Stimulated activated CD8-positive, alpha-beta memory T cell treated with anti-CD3 and anti-CD28 coated beads, Interleukin-7, amount 100 ng/mL, for 24 hours (primary cell): ENCODE results near the gene AKAP10.
A peak's percentile ranks its signal among the peaks of the same experiment; 100 is the strongest.
"Not testable (repeated sequence)": the region's sequence is repeated elsewhere in the genome, so short reads cannot be mapped to it uniquely, and the experiment has no call there.

ENCODE experiments used
- DNase-seq: peaks from one replicate; pipeline ENCODE4 v3.0.0-alpha.2; 2020; ENCODE audit warnings: low read depth

Gene AKAP10, protein sequence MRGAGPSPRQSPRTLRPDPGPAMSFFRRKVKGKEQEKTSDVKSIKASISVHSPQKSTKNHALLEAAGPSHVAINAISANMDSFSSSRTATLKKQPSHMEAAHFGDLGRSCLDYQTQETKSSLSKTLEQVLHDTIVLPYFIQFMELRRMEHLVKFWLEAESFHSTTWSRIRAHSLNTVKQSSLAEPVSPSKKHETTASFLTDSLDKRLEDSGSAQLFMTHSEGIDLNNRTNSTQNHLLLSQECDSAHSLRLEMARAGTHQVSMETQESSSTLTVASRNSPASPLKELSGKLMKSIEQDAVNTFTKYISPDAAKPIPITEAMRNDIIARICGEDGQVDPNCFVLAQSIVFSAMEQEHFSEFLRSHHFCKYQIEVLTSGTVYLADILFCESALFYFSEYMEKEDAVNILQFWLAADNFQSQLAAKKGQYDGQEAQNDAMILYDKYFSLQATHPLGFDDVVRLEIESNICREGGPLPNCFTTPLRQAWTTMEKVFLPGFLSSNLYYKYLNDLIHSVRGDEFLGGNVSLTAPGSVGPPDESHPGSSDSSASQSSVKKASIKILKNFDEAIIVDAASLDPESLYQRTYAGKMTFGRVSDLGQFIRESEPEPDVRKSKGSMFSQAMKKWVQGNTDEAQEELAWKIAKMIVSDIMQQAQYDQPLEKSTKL

DNA sequence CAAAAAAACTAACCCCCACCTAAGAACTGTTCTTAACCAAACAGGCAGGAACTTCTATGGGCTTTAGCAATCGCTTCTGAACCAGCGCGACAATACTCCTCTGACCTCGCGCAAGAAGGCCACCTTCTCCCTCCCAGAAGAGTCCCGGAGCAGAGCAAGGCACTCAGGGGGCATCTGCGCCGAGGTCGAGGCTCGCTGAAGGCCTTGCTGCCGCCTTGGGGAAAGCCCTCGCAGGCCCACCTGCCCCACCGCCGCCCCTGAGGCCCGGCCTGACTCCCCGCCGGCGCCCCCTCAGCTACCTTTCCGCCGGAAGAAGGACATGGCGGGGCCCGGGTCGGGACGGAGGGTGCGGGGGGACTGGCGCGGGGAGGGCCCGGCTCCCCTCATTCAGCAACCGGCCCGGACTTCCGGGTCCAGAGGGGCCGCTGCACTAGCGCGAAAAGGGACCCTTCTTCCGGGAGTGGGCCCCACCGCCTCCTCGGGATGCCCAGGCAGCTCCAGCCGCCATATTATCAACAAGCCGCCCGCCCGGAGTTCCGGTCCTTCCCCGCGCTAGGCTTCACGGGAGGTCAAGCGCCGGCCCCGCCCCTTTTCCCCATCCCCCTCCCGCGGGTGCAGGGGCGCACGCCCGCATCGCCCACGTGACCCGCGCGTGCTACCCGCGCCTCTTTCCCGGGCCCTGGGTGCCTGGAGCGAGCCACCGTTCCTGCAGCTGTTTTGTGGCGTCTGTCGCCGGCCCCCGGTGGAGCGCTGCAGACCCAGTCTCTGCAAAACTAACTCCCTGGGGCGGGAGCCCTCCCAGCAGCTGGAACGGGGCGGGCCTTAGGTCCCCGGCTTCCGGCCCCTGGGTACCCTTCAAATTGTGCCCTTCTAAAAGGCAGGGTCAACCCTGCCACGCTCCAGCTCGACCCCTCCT, at the start of gene AKAP10:
Gene AKAP10 (minus strand): TSS at position 536 of the 916 bp plus-strand sequence. CDS start 149 bp downstream, at position 387.
- DNase-seq = peak; percentile 95

DNA sequence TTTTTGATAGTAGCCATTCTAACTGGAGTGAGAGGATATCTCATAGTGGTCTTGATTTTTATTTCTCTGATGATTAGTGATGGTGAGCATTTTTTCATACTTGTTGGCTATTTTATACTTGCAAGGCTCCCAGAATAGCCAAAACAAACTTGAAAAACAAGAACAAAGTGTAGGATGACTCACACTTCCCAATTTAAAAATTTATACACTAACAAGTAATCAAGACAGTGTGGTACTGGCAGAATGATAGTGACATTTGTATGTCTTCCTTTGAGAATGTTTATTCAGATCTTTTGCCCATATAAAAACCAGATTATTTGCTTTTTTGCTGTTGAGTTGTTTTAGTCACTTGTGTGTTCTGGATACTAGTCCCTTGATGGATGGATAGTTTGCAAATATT, 49.3 kb upstream of the AKAP10 start:
- DNase-seq = no peak

DNA sequence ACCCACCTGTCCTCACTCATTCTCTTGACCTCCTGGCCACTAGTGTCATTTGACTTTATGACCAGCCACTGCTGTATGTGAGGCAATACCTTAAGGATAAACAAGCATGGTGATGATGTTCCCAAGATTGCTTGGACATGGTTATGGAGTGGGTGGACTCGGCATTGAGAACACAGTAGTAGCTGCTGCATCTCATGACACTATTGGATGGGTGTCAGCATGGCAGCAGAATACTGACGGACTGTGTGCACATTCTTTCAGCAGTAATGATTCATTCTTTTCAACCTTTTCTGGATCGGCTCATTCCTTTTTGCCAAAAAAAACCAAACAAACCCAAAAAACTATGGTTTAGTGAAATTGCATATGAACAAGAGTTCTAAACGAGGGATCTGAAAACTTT, 45.1 kb upstream of the AKAP10 start:
- no peak for DNase-seq

DNA sequence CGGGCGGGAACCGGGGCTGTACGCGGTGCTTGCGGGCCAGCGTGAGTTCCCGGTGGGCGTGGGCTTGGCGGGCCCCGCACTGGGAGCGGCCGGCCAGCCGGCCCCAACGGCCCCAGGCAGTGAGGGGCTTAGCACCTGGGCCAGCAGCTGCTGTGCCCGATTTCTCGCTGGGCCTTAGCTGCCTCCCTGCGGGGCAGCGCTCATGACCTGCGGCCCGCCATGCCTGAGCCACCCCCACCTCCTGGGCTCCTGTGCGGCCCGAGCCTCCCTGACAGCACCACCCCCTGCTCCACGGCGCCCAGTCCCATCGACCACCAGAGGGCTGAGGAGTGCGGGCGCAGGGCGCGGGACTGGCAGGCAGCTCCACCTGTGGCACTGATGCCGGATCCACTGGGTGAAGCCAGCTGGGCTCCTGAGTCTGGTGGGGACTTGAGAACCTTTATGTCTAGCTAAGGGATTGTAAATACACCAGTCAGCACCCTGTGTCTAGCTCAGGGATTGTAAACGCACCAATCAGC, 38.9 kb upstream of the AKAP10 start:
- DNase-seq = not testable (repeated sequence)

DNA sequence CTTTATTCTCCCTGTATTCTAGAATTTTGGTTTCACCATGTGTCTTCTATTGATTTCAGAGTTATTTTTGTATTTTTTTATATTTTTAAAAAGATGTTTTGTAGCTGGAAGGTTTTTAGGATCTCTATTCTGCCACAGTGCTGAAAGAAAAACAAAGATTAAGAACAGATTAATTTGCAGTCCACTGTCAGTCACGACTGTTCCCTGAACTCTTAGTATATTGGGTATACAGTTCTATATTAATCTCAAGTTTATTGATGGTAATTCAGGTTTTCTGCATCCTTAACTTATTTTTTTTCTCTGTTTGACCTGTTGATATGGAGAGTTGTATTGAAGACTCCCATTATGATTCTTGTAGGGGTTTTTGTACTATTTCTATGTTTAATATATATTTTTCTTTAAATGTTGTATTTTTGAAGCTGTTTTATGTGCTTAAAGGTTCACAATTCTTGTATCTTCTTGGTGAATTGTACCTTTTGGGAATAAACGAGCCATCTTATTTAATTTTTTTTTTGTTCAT, 34.4 kb upstream of the AKAP10 start:
- DNase-seq = no peak

DNA sequence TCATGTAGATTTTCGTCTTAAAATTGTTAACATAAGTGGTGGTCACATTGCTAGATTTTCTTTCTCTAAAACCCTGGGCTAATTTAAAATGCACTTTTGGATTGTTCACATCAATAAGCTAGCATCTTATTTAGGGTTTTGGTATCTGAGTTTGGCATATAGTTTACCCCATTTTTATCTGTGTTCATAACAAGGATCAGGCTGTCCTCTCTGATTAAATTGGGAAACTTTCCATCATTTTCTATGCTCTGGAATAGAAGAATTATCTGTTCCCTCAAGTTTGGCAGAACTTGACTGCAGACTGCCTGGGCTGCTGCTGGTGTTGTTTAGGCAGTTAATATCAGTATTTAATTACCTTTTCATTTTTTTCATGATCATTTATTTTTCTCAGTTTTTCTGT, 33.3 kb upstream of the AKAP10 start:
- no peak for DNase-seq

DNA sequence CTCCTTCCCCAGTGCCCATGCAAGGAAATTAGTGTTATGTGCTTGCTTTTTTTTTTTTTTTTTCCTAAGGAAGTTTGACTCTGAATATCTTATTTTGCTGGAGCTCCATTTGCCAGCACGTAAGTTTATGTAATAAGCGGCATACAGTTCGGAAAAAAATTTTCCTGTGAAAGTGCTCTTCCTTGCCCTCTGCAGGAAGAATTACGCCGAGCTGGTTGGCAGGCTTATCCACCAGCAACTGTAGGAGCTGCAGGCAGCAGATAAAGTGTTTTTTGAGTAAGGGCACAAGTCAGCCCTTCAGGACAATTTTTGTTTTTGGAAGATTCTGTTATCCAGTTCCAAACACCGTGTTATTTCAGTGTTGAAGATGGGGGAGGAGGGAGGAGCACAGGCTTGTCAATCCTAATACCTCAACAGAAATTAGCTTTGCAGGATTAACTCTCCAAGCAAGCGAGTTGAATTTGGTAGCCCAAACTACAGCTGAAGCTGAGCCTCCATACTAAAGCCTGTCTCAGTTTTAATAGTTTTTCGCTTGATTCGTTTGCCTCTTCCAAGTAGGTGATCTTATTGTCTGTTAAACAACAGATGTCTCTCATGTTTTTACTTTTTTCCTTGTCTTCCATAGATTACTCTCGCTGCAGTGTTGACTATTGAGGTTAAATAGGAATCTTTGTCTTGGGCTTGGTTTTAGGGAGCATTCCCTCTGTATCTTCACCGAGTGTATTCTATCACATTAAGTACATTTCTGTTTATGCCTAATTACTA, 32.7 kb upstream of the AKAP10 start:
- no peak for DNase-seq

DNA sequence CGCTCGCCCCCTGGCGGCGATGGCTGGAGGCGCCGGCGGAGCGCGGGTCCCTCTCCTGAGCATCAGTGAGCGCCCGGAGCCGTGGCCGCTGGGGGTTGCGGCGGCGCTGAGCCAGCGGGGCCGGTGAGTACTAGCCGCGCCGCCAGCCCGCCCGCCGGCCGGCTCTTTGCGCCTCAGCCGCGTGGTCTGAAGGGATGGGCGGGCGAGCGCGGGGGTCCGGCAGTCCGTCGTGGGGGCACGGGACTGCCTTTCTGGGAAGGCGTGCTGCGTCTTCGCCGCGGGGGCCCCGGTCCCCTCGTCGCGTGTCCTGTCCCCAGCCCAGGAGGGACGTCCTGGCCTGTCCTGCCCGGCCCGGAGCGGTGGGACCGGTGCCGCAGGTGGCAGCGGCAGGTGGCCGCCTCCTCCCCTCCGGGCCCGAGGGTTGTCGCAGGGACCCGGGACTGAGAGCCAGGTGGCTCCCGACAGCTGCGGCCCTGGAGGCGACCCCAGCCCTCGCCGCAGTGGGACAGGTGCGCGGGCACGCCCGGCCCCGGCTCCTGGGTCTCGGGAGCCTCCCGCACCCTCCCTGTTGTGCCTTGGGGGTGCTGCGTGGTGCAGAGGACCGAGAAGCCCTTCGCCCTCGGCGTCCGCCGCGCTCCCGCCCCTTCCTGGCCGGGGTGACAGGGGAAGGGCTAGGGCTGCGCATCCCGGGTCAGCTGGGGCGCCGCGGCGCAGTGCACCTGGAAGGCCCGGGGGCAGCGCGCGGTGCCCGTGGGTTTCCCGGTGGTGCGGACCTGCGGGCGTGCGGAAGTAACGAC, 31.9 kb upstream of the AKAP10 start, which contains the start of gene SPECC1:
Gene SPECC1 (plus strand): TSS at position 58 of the 797 bp plus-strand sequence. CDS start 87,293 bp downstream, outside the sequence.
- DNase-seq = peak; percentile 64

DNA sequence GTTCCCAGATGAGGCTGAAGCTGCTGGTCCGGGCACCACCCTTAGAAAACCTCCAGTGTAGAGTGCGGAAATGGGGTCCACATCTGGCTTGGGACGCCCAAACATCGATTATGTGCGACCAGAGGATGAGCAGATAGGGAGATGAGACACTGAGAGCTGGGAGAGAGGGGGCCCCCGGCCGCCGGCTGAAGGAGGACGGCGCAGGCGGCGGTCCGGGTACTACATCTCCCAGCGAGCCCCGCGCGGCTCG, 31.3 kb upstream of the AKAP10 start:
- DNase-seq = no peak

DNA sequence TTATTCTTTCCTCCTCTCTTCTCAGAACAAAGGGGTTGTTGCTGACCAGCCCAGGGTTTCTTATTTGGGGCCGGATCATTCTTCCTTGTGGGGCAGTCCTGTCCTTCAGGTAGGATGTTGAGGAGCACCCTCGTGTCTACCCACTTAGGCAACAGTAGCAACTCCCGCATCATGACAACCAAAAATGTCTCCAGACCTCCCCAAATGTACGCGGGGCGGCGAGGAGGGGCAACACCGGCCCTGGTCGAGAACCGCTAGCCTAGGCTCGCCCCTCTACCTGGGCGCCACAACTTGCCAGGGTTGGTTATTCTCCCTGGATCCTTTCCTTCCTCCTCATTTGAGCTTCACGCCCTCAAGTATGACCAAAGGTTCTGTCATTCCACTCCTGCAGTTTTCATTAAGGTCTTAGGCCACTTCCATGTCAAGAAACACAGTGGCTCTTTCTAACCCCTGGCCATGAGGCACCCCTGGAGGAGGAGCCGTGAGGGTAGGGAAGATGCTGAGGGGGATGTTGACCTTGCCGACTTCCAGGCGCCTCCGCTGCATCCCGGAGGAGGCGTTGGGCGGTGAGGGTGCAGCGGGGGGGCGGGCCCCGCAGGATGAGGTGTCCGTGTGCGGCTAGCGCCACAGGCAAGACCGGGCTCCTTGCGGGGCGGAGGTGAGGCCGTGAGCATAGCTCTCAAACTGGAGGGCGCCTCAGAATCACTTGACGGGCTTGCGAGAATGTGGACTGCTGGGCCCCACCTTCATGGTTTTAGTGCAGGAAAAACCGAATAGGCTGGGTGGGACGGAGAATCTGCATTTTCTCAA, 30.8 kb upstream of the AKAP10 start:
- DNase-seq = no peak

DNA sequence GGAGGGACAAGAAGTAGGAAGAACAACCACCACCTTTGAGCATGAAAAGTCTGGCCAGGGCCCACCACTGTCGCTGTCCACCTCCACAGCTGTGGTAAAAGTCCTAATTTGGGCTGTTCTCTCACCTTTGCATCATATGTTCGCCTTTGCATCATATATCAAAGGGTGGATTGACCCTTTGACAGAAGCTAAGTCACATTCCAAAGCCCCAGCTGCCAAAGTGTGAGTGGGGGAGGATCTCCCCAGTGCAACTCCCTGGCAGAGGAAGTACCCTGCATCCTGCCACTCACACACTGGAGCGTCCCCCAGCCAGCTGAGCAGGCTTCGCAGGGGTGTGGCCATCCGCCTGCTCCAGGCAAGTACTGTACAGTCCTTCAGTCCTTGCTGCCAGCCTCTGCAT, 18.9 kb upstream of the AKAP10 start:
- DNase-seq = no peak

DNA sequence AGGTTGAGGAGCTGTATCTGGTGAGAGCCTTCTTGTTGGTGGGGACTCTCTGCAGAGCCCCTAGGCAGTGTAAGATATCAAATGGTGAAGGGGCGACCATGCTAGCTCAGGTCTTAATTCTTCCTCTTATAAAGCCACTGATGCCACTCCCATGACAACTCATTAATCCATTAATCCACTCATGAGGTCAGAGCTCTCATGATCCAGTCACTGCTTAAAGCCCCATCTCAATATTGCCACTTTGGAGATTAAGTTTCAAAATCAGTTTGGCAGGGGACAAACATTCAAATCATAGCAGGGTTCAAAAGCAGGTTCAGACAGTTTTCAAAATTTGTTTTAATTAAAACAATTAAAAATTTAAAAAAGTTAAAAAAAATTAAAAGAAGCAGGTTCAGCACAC, 18.5 kb upstream of the AKAP10 start:
- no peak for DNase-seq

DNA sequence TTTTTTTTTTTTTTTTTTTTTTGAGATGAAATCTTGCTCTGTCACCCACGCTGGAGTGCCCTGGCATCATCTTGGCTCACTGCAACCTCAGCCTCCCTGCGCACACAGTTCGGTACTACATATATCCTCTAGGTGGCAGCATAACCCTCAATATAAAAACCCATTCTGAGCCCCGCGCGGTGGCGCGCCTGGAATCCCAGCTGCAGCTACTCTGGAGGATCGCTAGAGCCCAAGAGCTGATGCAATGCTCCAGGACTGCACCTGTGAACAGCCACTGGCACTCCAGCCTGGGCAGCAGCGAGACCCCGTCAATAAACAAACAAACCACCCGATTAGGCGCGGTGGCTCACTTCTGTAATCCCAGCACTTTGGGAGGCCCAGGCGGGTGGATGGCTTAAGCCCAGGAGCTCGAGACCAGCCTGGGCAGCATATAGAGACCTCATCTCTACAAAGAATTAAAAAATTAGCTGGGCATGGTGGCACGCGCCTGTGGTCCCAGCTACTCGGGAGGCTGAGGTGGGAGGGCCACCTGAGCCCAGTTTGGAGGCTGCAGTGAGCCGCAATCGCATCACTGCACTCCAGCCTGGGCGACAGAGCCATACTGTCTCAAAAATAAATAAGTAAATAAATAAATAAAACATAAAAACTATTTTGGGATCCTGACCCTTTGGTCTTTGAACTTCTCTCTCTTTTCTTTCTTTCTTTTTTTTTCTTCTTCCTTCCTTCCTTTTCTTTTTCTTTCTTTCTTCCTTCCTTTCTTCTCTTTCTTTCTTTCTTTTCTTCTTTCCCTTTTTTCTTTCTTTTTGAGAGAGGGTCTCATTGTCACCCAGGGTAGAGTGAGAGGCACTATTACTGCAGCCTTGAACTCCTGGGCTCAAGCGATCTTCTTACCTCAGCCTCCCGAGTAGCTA, 15.4 kb upstream of the AKAP10 start:
- DNase-seq = peak; percentile 41

DNA sequence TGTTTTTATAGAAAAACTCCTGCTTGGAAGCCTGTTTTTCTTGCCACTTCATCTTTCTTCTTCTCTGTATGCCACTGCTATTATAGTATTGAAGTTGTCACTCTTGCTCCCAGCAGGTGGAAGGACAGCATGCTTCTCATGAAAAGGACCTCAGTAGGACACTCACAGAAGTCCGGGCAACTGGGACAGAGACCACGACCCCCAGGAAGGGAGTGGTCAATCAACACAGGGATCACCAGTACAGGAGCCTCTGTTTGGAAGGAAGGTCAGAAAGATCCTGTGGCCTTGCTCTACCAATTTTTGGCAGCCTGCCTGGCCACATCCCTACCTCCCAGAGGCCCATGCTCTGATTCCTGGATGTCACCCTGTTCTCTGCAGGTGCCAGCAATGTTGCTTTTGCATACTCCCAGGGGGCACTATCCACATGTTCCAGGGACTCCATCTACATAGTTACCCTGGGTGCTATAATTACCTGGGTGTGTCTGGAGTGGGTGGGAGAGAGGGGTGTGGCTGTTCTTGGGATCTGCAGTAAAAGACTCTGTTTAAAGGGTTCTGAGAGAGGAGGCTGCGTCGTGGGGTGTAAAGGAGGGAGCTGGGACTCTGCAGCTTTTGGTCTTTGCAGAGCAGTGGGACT, 13.7 kb upstream of the AKAP10 start:
- no peak for DNase-seq

DNA sequence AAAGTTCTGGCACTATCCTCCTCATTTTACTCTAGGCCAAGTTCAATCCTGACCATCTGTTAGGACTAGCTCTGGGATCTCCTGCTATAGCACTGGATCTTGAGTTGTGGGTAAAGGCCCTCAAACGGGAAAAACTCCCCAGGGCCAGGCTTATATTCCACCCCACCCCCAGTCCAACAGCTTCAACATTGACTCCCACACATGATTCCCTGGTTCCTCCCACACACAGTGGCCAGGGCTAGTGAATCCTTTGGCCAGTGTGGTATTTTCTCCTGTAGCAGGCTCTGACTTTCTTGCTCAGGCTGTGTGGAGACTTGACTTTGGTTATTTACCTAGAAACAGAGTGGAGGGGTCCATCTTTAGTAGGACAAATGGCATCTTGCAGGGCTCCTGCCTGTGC, 10.3 kb upstream of the AKAP10 start:
- DNase-seq = no peak

DNA sequence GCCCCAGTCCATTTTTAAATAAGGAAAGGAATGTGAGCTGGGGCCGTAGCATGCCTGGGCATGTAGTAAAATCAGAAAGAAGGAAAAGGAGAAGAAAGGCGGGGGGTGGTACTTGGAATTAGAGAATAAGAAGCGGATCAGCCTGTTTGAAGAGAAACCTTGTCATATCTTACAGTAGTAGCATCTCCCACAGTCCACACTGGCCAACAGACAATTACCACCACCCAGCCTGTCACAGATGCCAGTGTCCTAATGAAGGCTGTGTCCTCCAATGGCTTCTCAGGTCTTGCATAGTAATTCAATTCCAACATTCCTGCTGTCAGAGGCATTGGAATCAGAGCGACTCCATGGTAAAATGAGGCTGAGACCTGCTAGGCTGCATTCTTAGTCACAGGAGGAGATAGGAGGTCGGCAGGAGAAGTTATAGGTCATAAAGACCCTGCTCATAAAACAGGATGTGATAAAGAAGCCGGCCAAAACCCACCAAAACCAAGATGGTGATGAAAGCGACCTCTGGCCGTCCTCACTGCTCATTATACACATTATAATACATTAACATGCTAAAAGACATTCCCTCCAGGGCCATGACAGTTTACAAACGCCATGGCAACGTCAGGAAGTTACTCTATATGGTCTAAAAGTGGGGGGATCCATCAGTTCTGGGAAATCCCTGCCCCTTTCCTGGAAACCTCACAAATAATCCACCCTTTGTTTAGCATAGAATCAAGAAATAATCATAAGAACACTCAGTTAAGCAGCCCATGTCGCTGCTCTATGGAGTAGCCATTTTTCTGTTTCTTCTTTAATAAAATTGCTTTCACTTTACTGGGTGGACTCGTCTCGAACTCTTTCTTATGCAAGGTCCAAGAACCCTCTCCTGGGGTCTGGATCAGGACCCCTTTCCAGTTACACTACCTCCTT, 9.6 kb upstream of the AKAP10 start:
- DNase-seq = no peak
